ENCODE measurements around the gene ZNF148.

The ZNF148 gene

GRCh38 chr3:125261031-125261430 lies 114.1 kb downstream of the ZNF148 start:
- Histone ChIP-seq H3K4me2 (ENCODE audit: low read length) (no peak overlapping the region), H3K27ac (ENCODE audit: low read depth, low read length) (no peak overlapping the region), H3F3A (ENCODE audit: control insufficient read depth, insufficient read depth) (no peaks in the 10 kb centered on the region), H4K20me1 (ENCODE audit: control insufficient read depth, insufficient read depth, low read depth, low read length) (no peaks in the 10 kb centered on the region), H3K4me1 (ENCODE audit: control insufficient read depth, low read length) (no peaks in the 10 kb centered on the region), H3K27me3 (ENCODE audit: control insufficient read depth, low read length) (no peaks in the 10 kb centered on the region), H3K9me2 (replicated peaks; ENCODE audit: control insufficient read depth, low read length) (no peaks in the 10 kb centered on the region), H3K9me3 (ENCODE audit: control insufficient read depth, insufficient read depth, low read length) (peaks cover 5% of the 10 kb centered on the region; the same call in 1 of the 2 replicates), H3K4me3 (ENCODE audit: low read length) (no peak overlapping the region), H3K79me2 (ENCODE audit: control insufficient read depth, low read length) (no peaks in the 10 kb centered on the region), H3K36me3 (ENCODE audit: control insufficient read depth, low read length) (peaks cover 29% of the 10 kb centered on the region)
- TF ChIP-seq EZH2phosphoT487 (IDR thresholded peaks at IDR 0.05; ENCODE audit: borderline replicate concordance, low read length), result no peak
- TF ChIP-seq, protein P1, sequence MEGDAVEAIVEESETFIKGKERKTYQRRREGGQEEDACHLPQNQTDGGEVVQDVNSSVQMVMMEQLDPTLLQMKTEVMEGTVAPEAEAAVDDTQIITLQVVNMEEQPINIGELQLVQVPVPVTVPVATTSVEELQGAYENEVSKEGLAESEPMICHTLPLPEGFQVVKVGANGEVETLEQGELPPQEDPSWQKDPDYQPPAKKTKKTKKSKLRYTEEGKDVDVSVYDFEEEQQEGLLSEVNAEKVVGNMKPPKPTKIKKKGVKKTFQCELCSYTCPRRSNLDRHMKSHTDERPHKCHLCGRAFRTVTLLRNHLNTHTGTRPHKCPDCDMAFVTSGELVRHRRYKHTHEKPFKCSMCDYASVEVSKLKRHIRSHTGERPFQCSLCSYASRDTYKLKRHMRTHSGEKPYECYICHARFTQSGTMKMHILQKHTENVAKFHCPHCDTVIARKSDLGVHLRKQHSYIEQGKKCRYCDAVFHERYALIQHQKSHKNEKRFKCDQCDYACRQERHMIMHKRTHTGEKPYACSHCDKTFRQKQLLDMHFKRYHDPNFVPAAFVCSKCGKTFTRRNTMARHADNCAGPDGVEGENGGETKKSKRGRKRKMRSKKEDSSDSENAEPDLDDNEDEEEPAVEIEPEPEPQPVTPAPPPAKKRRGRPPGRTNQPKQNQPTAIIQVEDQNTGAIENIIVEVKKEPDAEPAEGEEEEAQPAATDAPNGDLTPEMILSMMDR (IDR thresholded peaks at IDR 0.05; ENCODE audit: low read depth, low read length, poor library complexity, severe bottlenecking), result no peak

DNA sequence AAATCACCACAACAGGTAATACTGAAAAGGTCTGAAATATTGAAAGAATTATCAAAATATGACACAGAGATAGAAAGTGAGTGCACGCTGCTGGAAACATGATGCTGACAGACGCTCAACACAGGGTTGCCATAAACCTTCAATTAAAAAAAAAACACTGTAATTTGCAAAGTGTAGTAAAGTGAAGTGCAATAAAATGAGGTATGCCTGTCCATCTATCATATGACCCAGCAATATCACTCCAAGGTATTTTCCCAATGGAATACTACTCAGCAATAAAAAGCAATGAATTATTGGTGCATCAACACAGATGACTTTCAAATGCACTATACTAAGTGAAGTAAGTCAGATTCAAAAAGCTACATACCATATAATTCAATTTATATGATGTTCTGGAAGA lies 115.0 kb downstream of the ZNF148 start:
- Histone ChIP-seq H3K79me2 (ENCODE audit: control insufficient read depth, low read length) (no peaks in the 10 kb centered on the region), H3K9me3 (ENCODE audit: control insufficient read depth, insufficient read depth, low read length) (peaks cover 5% of the 10 kb centered on the region; the same call in 1 of the 2 replicates), H3K9me2 (replicated peaks; ENCODE audit: control insufficient read depth, low read length) (no peaks in the 10 kb centered on the region), H3F3A (ENCODE audit: control insufficient read depth, insufficient read depth) (no peaks in the 10 kb centered on the region), H3K27me3 (ENCODE audit: control insufficient read depth, low read length) (no peaks in the 10 kb centered on the region), H3K4me2 (ENCODE audit: low read length) (no peak overlapping the region), H3K27ac (ENCODE audit: low read depth, low read length) (no peak overlapping the region), H3K36me3 (ENCODE audit: control insufficient read depth, low read length) (peaks cover 27% of the 10 kb centered on the region), H4K20me1 (ENCODE audit: control insufficient read depth, insufficient read depth, low read depth, low read length) (no peaks in the 10 kb centered on the region), H3K4me1 (ENCODE audit: control insufficient read depth, low read length) (no peaks in the 10 kb centered on the region), H3K4me3 (ENCODE audit: low read length) (no peak overlapping the region)
- TF ChIP-seq, protein P1 (IDR thresholded peaks at IDR 0.05; ENCODE audit: low read depth, low read length, poor library complexity, severe bottlenecking), result no peak
- no peak for TF ChIP-seq EZH2phosphoT487 (IDR thresholded peaks at IDR 0.05; ENCODE audit: borderline replicate concordance, low read length)

DNA sequence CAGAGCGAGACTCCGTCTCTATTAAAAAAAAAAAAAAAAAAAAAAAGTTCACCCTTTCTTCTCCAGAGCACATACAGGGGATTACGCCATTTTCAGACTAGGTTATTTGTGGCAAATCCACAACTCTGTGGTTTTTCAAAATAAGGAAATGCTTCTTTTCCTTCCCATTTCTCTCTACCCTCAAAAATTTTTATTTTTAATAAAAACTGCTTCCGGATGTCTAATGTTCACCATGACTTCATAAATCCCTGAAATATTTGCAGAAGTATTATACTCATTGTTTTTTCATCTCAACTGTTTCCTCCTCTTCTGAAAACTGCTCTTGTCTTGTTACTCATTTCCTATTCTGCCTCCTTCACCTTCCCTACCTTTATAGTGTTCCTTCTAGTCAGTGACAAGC lies 117.6 kb downstream of the ZNF148 start:
- Histone ChIP-seq H3K27ac (ENCODE audit: low read depth, low read length) (no peak overlapping the region), H3K4me3 (ENCODE audit: low read length) (no peak overlapping the region), H3K36me3 (ENCODE audit: control insufficient read depth, low read length) (peaks cover 21% of the 10 kb centered on the region), H3K4me2 (ENCODE audit: low read length) (no peak overlapping the region), H3K9me2 (replicated peaks; ENCODE audit: control insufficient read depth, low read length) (no peaks in the 10 kb centered on the region), H4K20me1 (ENCODE audit: control insufficient read depth, insufficient read depth, low read depth, low read length) (no peaks in the 10 kb centered on the region), H3K27me3 (ENCODE audit: control insufficient read depth, low read length) (no peaks in the 10 kb centered on the region), H3K9me3 (ENCODE audit: control insufficient read depth, insufficient read depth, low read length) (peaks cover 5% of the 10 kb centered on the region; the same call in 1 of the 2 replicates), H3F3A (ENCODE audit: control insufficient read depth, insufficient read depth) (no peaks in the 10 kb centered on the region), H3K4me1 (ENCODE audit: control insufficient read depth, low read length) (no peaks in the 10 kb centered on the region), H3K79me2 (ENCODE audit: control insufficient read depth, low read length) (no peaks in the 10 kb centered on the region)
- TF ChIP-seq, protein P1 (IDR thresholded peaks at IDR 0.05; ENCODE audit: low read depth, low read length, poor library complexity, severe bottlenecking), result no peak
- TF ChIP-seq EZH2phosphoT487 (IDR thresholded peaks at IDR 0.05; ENCODE audit: borderline replicate concordance, low read length), result no peak

All from DOHH2 (cell line).